HG03439 (cell line): Measurements from ENCODE around the gene RIN3.
"Not testable (repeated sequence)": the region's sequence is repeated elsewhere in the genome, so short reads cannot be mapped to it uniquely, and the experiment has no call there.

Experiments
- ATAC-seq: cut with Tn5 transposase; IDR thresholded peaks from one replicate; pipeline ENCODE4 v1.9.1; 2021; ENCODE audit warnings: mild to moderate bottlenecking, moderate library complexity; ENCODE audit not compliant: unreplicated experiment

Gene RIN3

DNA sequence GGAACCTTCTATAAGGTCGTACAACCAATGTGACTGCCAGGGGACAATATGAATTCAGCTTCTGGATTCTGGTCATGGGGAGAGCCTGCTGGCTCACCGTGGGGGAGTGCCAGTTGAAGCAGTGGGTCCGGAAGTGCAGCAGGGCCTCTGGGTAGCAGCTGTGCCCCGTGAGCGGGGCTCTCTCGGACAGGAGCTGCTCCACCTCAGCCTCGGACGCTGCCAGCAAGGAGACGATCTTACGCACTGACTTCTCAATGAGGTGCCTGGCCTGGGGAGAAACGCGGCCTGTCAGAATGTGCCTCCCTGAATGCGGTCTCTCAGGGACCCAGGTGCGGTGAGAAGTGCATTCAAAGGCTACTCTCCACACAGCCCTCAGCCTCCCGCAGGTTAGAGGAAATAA, 192.8 kb downstream of the RIN3 start:
- ATAC-seq = no peak

DNA sequence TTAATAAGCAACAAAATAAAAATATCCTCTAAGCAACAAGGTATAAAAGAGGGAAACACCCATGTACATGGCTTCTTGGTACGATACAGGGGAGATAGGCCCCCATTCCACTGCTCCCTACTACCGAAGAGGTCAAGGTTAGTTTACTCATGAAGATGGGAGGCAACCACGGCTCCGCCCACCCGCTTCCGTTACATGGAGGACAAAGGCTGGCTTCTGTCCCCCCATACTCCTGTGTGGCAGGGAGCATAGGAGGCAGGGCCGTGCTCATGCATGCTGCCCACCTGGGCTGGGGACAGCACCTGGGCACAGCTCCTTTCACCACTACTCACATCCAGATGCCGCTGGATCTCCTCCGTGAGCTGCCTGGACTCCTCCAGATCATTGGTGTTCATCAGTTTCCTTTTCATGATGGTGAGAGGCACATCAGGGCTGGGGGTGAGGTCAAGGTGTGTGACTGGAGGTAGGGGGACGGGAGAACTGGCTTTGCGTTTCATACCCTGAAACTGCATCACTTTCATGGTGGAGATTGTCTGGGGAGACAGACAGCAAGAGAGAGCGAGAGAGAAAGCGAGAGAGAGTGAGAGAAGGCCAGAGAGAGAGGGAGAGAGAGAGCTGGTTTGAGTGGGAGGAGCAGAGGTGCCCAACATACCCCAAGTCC, 195.9 kb downstream of the RIN3 start:
- no peak for ATAC-seq

DNA sequence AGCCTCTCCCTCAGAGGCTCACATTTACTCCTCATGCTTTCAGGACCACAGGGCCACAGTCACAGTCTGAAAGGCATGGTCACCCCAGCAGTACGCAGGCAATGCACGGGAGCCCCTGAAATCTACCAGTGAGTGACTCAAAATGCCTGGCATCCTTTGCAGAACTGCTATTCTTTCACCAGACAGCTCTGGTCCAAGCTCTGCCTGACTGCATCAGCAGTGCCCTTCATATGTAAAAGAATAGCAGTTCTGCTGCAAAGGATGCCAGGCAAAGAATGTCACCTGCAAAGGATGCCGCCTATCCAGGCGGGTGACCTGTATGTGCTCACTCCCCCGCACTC, 196.4 kb downstream of the RIN3 start:
- no peak for ATAC-seq

DNA sequence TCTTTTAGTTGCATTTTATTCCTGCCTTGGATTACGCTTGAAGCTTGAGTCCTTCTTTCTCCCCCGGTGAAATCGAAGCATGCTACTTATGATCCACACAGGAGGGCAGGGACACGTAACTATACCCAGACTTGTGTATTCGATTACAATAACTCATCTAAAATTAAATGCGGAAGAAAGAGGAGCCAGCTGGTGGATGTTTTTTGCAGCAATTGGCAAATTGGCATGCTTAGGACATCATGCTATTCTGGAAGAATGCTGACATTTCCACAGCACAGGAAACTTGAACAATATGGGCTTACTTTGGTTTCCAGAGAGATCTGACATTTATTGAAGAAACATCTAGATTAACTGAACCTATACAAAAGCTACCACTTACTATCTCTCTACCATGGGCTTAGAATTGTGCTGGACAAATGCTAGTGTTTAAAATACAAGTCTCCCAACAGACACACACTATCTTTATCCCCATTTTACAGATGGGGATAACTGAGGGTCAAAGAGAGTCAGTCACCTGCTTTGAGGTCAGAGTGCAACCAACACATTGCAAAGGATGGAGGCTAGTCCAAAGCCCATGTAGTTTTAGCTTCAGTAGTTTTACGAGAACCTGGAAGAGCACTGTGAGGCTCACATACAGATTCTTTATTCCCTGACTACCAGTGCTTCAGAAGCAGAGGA, 198.5 kb downstream of the RIN3 start:
- no peak for ATAC-seq

DNA sequence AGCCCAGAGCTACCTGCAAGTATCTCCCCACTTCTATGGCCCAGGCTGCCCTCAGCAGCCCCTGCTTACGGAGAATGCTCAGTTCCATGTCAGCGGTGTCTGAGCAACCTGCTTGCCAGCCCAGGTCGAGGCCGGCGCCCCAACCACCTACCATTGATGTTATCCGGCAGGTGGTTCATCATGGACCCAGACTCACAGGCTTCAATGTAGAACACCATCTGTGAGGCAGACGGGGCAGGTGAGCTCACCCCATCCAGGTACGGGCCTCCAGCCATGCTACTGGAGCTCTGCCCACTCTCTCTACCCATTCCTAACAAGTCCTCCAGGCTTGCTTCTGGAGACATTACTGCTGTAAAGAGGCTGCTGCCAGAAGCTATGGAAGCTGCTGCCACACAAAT, 199.1 kb downstream of the RIN3 start:
- ATAC-seq = no peak

DNA sequence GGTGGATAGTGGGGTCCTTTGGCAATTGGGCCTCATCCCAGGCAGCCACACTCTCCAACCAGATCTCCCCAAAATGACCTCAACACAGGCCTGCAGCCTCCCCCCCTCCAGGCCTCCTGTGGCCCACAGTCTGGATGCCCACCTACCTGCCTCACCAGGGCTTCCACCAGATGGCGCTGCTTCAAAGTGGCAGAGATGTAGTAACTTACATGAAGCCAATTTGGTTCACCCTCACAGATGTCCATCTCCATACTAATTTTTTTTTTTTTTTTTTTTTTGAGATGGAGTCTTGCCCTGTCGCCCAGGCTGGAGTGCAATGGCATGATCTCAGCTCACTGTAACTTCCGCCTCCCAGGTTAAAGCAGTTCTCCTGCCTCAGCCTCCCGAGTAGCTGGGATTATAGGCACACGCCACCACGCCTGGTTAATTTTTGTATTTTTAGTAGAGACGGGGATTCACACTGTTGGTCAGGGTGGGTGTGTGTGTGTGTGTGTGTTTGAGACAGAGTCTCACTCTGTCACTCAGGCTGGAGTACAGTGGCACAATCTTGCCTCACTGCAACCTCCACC, 201.2 kb downstream of the RIN3 start:
- ATAC-seq = not testable (repeated sequence)

DNA sequence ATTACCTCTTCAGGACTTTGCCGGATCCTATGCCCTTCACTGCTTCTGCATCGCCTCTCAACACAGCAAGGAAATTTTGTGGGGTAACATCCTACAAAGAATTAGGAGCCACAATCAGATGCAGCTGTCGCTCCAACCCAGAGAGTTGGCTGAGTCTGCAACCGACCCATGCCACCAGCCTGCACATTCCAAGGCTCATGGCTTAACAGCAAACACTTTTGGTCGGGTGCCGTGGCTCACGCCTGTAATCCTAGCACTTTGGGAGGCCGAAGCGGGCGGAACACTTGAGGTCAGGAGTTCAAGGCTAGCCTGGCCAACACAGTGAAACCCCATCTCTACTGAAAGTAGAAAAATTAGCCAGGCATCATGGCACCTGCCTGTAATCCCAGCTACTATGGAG, 202.6 kb downstream of the RIN3 start:
- ATAC-seq = no peak

DNA sequence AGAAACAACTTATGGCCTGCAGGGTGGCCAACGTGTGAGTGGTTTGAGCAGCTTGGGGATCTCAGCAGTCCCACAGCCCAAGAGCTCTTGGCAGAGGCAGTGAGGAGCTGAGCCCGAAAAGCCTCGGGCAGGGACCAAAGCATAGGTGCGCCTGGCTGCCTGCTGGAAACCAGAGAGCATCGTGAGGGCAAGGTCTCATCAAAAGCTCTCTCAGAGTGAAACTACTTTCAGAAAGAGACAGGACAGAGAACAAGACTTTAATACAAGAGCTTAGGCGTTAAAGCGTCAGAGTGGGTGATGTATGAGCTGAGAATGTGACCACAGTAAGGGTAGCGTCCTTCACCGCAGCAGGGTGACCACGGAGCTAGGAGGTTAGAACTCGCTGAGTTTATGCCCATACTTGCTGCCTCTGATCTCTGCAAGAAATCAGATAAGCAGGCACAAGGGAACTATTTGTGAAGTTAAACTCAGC, 204.0 kb downstream of the RIN3 start:
- no peak for ATAC-seq

DNA sequence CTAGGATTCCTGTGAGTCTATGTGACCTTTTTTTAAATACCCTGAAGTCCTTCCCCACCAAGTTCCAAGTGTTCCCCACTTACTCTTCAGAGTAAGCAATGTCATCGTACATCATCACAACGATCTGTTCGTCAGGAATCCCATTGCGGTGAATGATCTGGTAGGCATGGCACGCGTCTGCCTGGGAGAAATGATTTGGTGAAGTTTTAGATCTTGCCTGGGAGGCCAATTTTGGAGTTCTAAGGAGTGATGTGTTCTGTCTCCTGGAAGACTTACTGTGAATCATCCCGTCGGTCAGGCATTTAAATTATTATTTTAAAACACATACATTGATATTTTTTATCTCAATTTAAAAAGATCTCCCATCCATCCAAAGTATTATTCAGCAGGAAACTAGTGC, 205.1 kb downstream of the RIN3 start:
- ATAC-seq = no peak

DNA sequence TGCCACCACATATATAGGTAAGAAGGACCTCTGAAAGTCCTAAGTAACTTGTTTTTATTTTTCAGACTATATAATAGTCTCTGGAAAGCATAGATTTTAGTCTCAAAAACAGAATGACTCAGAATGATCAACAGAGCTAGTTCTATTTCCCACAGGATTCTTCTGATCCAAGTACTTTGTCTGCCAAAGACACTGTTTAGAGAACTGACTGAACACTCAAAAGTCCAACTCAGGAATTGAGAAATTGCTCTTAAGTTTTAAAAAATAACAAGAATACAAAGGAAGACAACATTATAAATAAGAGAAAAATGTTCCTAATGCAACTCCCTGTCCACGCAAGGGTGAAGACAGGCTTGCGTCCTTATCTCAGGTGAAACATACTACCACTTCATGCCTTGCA, 205.8 kb downstream of the RIN3 start:
- ATAC-seq = no peak

DNA sequence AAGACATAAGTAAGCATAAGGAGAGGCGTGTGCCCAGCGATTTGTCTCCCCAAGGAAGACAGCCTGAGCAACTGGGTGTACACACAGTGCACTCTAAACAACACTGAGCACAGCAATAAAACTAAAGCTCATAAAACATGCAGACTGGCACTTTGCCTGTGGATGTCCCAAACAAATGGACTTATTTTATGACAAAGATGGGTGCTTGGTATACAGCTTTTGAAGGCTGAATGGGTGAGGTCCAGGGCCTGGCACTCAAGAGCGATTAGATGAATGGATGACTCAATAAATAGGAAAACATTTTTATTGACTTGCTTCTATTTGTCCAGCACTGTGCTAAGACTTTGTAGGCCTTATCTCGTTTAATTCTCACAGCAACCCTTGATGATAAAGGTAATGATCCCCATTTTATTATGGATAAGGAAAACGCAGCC, 206.3 kb downstream of the RIN3 start:
- no peak for ATAC-seq

DNA sequence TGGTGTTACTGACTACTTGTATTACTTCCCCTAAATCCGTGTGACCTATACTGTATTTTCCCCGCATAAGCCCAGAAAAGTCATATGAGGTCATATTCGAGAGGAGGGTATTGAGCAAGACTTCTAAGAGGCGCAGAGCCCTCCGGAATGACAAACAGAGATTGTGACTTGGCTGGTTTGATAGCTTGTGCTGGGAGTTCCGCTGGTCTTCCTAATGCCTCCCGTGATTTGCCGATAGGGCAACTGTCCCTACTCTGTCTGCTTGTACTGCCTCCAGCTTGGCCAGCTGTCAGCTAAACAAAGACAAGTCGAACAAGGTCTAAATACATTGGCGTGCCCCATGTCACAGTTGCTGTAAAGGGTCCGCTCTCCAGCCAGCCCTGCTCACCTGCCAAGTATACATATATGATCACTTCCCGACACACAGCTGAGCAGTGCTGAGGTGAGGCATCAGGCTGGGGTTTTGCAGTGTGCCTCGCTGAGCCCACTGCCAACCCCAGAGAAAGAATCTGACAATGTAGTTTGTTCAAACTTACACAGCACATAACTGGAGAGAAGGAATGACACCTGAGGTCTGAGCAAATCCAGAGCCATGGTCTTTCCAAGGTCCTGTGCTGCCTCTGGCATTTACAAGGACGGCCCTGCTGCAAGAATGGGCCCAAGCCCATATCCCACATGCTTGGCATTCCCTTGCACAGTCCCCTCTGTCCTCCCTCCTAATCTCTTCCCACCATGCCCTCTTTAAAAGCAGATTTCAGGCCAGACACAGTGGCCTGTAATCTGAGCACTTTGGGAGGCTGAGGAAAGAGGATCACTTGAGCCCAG, 211.1 kb downstream of the RIN3 start:
- ATAC-seq = no peak

DNA sequence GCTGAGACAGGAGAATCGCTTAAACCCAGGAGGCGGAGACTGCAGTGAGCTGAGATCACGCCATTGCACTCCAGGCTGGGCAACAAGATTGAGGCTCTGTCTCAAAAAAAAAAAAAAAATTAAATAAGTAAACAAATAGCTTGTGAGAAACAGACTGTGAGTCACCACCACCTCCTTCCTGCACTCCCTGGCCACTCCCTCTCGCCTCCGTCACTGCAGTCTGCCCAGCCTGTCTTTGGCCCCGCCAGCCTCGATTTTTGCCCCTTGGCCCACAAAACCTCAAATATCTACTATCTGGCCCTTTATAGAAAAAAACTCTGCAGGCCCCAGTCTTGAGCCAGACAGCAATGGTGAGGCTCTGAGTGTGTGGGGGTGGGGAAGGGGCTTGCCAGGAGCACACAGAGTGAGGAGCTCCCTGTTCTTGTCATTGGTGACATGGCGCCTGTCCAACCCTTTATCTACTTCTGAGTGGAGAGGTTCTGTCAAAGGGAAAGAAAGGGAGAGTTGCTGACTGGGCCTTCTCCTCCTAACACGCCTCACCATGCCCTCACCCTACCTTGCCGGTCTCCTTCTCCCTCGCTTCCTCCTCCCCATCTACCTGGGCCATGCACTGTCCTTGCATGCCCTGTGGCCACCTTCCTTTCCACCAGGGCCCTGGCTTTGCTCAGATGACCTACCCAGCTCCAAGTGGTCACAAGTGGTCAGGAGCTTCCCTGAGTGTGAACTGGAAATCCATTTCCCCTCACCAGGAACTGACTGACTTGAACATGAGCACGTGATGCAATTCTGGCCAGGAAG, 212.8 kb downstream of the RIN3 start:
- ATAC-seq = no peak

DNA sequence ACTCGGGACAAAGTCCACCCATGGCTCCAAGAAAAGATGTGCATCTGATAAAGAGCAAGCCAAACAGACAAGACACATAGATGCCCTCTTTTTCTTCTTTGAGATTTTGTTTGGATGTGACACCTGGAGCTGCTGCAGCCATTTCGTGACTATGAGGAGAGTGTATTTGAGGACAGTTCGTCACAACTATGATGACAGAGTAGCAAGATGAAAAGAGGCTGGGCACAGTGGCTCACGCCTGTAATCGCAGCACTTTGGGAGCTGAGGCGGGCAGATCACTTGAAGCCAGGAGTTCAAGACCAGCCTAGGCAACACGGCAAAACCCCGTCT, 213.3 kb downstream of the RIN3 start:
- ATAC-seq = no peak

DNA sequence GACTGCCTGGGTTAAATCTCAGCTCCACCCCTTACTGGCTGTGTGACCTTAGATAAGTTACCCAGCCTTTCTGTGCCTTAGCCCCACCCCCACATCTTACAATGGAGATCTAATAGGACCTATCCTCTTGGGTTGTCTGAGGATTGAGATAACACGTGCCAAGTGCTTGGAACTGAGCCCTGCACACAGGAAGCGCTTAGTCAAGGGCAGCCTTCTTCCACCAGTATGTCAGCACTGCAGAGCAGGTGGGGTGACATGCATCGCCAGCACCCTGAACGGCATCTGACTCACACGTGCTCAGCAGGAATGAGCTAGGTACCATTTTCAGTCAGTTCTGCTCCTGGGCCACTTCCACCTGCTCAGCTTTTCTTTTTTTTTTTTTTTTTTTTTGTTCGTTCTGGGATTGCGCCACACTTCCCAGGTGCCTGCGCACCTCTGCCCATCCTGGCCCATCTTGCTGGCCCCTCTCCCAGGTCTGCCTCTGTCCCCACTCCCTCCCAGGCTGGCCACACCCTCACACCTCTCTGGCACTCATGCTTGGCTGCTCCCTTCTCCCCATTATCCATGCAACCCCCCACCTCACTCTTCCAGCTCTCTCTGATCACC, 215.3 kb downstream of the RIN3 start:
- peak; percentile 41 for ATAC-seq

DNA sequence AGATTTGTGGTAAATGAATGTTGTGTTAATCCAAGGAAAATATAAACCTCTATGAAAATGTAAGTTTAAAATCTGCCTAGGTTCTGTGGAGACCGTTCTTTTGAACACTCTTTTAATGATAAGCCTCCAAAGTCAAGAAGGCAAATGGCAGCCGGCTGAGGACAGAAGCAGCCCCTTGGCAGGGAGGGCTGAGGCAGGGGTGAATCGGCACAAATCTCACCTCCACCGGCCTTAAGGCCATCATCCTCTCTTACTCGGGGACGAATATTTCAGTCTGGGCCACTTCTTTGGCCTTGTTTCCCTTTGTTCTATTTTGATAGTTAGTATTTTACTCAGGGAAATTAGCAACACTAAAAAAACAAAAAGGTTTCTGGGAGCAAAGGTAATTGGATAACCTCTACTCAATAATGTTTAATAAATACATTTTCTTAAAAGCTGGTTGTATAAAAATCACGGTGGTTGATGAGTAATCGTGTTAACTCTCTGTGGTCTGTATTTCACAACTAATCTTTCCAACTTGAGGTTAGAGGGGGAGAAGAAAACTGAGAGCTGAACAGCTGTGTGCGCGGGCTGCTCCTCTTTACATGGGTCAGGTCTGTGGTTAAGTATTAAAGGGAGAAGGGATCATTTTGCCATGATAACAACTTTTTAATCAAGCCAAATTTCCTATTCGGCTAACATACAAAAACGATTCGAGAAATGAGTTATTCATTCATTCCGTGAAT, 216.2 kb downstream of the RIN3 start:
- ATAC-seq = no peak

DNA sequence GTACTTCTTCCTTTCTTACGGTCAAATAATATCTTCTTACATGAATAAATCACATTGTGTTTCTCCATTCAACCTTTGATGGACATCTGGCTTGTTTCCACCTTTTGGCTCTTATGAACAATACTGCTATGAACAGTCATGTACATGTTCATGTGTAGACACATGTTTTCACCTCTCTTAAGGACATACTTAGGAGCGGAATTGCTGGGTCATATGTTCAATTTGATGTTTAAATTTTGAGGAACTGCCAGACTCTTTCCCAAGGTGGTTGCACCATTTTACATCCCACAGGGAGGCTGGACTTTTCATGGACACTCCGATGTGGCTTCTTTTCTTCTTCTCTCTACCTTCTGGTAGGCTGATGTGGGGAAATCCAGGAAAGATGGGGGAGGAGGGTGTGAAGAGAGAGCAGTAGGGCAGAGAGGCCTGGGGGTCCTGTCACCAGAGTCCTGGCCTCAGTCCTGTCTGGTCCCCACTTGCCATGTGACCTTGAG, 218.1 kb downstream of the RIN3 start:
- ATAC-seq = no peak

DNA sequence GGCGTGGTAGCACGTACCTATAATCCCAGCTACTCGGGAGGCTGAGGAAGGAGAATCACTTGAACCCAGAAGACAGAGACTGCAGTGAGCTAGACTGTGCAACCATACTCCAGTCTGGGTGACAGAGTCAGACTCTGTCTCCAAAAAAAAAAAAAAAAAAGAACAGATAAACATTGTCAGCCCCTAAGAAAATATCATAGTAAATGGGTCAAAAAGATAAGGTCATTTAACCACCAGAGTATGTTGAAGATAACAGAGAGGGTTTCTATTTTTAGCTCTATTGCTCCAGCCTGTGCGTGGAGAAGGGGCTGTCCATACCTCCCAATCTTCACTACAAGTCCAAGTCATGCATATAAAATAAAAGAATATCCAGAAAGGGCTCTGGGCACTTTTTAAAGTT, 219.4 kb downstream of the RIN3 start:
- ATAC-seq = no peak

DNA sequence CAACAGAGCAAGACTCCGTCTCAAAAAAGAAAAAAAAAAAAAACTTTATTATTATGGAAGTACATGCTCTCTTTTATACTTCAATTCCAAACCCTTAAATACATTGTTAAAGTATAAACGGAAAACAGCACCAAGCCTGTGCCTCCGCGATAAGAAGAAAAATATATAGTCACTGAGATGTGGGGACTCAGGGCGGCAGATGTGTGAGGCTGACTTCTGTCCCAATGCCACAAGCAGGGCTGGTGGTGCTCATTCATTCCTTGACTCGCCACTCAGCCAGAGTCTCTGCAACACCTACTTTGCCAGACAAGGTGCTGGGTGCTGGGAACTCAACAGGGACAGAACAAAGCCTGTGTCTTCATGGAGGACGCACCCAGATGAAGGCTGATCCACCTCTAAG, 221.0 kb downstream of the RIN3 start:
- ATAC-seq = no peak

DNA sequence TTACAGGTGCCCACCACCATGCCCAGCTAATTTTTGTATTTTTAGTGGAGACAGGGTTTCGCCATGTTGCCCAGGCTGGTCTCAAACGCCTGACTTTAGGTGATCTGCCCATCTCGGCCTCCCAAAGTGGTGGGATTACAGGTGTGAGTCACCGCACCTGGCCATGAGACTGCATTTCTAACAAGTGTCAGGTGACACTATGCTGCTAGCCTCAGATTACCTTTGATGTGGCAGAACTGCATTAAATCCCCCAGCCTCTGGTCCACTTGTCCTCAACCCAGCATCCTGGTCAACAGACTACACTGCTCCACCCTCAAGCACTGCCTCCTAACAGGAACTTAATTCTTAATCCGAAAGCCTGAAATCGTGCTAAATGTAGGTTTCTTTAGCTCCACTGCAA, 221.8 kb downstream of the RIN3 start:
- no peak for ATAC-seq
